Colonic mucosa (tissue), 4 donors: ENCODE data around the gene FRZB. TPM values are rescaled to one million over a fixed set of nuclear protein-coding genes. Genes with fewer than 3 reads are reported as not detected.

ENCODE experiments used
- DNase-seq: peaks from one replicate; pipeline ENCODE4 v3.0.0-alpha.2; 2020
- H3K27ac ChIP-seq: fragments of 200-600 bp; one replicate; pipeline ENCODE4 v1.8.0; 2021
- H3K27me3 ChIP-seq: fragments of 200-600 bp; one replicate; pipeline ENCODE4 v1.8.0; 2021
- H3K36me3 ChIP-seq: fragments of 200-600 bp; one replicate; pipeline ENCODE4 v1.8.0; 2021
- H3K4me1 ChIP-seq: fragments of 200-600 bp; one replicate; pipeline ENCODE4 v1.8.0; 2021; ENCODE audit warnings: mild to moderate bottlenecking
- H3K4me3 ChIP-seq: fragments of 200-600 bp; one replicate; pipeline ENCODE4 v1.8.0; 2021
- H3K9ac ChIP-seq, 2 donors: one replicate each; pipeline ENCODE4 v1.7.0; 2013; ENCODE audit warnings: control low read depth in 2 of 2, low read depth in 2 of 2, low read length in 2 of 2
- H3K9me3 ChIP-seq: fragments of 200-600 bp; one replicate; pipeline ENCODE4 v1.8.0; 2021
- intact Hi-C: fragments of 100-400 bp; cut with DNase I; formaldehyde crosslinking; loops from one replicate; pipeline ENCODE4 v1.14.1; 2022
- total RNA-seq, 2 donors: library from RNA; stranded (reverse); fragmentation: NEBNext Ultra II Directional in 1 of 2; extraction: Animal tissue kit (Norgen Biotek cat#: 25700) in 1 of 2; gene quantifications; one replicate each; pipeline ENCODE4 v1.2.1, GENCODE V29; 2021
- TF ChIP-seq, protein P1 (sequence below): fragments of 200-600 bp; IDR thresholded peaks from one replicate; pipeline ENCODE4 v1.8.0; 2022; ENCODE audit warnings: antibody characterized with exemption, mild to moderate bottlenecking
- donor health status: healthy.
- donor health status: DM: no; HTN: no; CAD: no.
- donor health status: DM: no; HTN: no; CAD: no.

FRZB gene
- total RNA-seq, 2 donors from 2014 or later: 12.8 to 26.8 TPM

DNA sequence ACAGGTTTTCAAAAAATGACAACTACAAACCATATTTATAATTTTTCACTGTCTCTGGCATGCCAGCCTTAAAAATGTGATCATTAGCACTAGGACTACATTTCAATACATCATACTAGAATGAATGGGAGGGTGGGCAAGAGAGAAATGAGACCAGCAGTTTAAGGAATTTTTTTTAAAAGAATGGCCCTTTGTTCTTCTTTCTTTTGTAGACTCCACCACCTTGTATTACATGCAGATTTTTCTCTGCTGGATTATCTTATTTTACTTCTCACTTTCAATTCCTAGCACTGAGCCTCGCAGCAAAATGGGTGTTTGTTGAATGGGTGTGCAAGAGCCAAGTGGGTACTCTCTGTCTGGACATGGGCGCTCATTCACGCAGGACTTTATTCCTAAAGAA, 39.9 kb downstream of the FRZB start:
- no peak overlapping the region for H3K4me3 ChIP-seq
- H3K27me3 ChIP-seq: no peaks in the 10 kb centered on the region
- H3K36me3 ChIP-seq: no peaks in the 10 kb centered on the region
- no peak overlapping the region for H3K27ac ChIP-seq
- no peaks in the 10 kb centered on the region for H3K9me3 ChIP-seq
- no peak for DNase-seq
- TF ChIP-seq, protein P1, sequence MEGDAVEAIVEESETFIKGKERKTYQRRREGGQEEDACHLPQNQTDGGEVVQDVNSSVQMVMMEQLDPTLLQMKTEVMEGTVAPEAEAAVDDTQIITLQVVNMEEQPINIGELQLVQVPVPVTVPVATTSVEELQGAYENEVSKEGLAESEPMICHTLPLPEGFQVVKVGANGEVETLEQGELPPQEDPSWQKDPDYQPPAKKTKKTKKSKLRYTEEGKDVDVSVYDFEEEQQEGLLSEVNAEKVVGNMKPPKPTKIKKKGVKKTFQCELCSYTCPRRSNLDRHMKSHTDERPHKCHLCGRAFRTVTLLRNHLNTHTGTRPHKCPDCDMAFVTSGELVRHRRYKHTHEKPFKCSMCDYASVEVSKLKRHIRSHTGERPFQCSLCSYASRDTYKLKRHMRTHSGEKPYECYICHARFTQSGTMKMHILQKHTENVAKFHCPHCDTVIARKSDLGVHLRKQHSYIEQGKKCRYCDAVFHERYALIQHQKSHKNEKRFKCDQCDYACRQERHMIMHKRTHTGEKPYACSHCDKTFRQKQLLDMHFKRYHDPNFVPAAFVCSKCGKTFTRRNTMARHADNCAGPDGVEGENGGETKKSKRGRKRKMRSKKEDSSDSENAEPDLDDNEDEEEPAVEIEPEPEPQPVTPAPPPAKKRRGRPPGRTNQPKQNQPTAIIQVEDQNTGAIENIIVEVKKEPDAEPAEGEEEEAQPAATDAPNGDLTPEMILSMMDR: no peak
- intact Hi-C loops: no loop called here
- H3K4me1 ChIP-seq: no peaks in the 10 kb centered on the region
- H3K9ac ChIP-seq: no peak overlapping the region

DNA sequence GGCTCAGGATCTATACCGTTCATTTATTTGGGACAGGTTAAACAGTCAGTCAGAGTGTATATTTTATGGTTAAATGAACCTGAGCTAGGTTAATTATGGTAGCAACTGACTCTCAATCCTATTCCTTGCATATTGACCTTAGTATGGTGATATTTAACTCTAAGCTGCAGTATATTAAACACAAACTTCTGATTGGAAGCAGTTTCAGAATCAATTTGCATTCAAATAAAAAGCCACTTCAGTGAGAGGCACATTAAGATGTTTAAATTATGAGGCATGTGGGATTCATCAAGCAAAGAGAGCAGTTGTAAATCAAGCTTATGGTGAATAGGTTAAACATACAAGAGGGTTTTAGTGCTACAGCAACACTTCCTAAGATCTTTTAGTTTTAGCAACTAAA, 40.4 kb downstream of the FRZB start:
- H3K4me3 ChIP-seq: no peak overlapping the region
- H3K36me3 ChIP-seq: no peaks in the 10 kb centered on the region
- DNase-seq: no peak
- H3K4me1 ChIP-seq: no peaks in the 10 kb centered on the region
- H3K27me3 ChIP-seq: no peaks in the 10 kb centered on the region
- H3K27ac ChIP-seq: no peak overlapping the region
- TF ChIP-seq, protein P1: no peak
- no peak overlapping the region for H3K9ac ChIP-seq
- intact Hi-C loops: no loop called here
- no peaks in the 10 kb centered on the region for H3K9me3 ChIP-seq

DNA sequence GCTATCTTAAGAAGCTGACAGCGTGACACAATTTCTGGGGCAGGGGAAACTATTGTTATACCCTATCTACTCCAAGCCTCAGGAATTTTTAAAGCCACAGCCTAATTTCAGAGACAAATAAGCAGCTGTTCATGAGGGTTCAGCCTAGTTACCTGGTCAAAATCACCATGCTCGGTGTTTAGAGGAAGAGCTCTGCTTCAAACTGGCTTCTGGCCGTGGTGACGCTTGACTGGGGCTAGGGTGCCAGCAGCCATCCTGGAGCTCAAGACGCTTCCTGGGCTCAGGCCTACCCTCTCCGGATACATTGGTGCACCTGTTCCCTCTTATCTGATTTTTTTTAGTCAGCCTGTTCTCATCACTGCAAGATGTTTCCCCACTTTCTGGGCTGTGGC, 41.7 kb downstream of the FRZB start:
- Histone ChIP-seq H3K27ac (no peak overlapping the region), H3K9me3 (no peaks in the 10 kb centered on the region), H3K4me1 (no peaks in the 10 kb centered on the region), H3K27me3 (no peaks in the 10 kb centered on the region), H3K9ac (no peak overlapping the region), H3K36me3 (no peaks in the 10 kb centered on the region), H3K4me3 (no peak overlapping the region)
- TF ChIP-seq, protein P1: no peak
- intact Hi-C loops: no loop called here
- DNase-seq: no peak

DNA sequence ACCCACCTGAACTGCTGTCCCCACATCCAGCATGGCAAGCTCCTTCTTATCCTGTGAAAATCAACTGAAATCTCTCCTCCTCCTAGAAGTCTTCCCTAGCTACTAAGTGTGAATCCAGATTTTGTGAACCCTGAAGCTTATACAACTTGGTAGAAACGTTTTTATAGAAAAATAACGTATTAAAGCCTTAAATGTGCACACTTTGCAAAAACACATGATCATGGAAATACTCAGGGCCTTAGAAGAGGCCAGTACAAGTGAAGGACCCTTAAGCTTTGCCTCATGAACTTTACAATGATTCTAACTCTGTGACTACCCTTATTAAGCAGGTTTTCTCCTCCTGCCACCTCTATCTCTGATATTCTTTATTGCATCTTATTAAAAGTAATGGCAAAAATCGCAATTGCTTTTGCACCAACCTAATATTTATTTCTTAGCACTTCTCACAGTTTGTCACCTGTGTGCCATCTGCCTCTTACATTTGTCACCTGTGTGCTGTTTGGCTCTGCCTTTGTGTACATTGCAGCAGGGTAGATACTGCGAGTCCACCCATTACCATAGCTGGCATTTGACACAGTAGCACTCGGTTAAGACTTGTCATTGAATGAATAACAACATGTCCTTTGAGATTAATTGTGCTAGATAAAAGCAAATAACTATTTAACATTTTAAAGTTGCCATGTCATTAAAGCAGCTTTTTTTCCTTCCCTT, 42.2 kb downstream of the FRZB start:
- TF ChIP-seq, protein P1: no peak
- no peak overlapping the region for H3K9ac ChIP-seq

DNA sequence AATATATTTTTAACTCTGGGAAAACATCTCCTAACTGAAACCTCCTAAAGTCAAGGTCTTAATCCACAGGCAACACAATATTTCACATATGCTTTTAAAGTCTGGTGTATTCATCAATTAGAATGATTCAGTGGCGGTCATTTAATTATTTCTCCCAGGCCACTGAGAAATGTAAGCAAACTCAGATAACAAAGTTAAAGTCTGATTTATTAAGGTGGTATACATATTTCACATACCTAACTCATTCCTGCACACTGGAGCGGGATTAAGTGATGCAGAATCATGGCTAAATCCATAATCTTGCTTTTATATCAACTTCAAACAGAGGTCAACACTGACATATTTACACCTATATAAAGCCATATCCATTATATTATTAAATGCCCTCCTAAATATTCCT, 43.7 kb downstream of the FRZB start:
- Histone ChIP-seq H3K4me1 (no peaks in the 10 kb centered on the region), H3K27ac (no peak overlapping the region), H3K9ac (no peak overlapping the region), H3K4me3 (no peak overlapping the region), H3K36me3 (no peaks in the 10 kb centered on the region), H3K27me3 (no peaks in the 10 kb centered on the region), H3K9me3 (no peaks in the 10 kb centered on the region)
- intact Hi-C loops: no loop called here
- TF ChIP-seq, protein P1: no peak
- DNase-seq: no peak

More for the DNA sequence above, 42.2 kb downstream of the FRZB start:
- no peaks in the 10 kb centered on the region for H3K9me3 ChIP-seq
- intact Hi-C loops: no loop called here
- H3K36me3 ChIP-seq: no peaks in the 10 kb centered on the region
- H3K27ac ChIP-seq: no peak overlapping the region
- DNase-seq: no peak
- no peaks in the 10 kb centered on the region for H3K4me1 ChIP-seq
- H3K27me3 ChIP-seq: no peaks in the 10 kb centered on the region
- no peak overlapping the region for H3K4me3 ChIP-seq
